NCI-H1694 (cell line): Measurements from ENCODE around the gene PLGLB1.
"Not testable (repeated sequence)": the region's sequence is repeated elsewhere in the genome, so short reads cannot be mapped to it uniquely, and the experiment has no call there.

Experiments used
- DNase-seq: peaks from one replicate; lab custom pipeline; 2025; lab: John Stamatoyannopoulos, UW

Gene PLGLB1

GRCh38 chr2:87021744-87022143 lies at the start of gene PLGLB1:
Gene PLGLB1, minus strand, starts transcription at chr2:87021844. Its CDS starts 61 bp downstream, at chr2:87021783.
- not testable (repeated sequence) for DNase-seq

GRCh38 chr2:87064305-87064704 lies 42.7 kb upstream of the PLGLB1 start:
- DNase-seq: not testable (repeated sequence)

- DNase-seq: not testable (repeated sequence)
Observed at GRCh38 chr2:87063431-87063830, 41.8 kb upstream of the PLGLB1 start.

- not testable (repeated sequence) for DNase-seq
Observed at GRCh38 chr2:87061519-87061918, 39.9 kb upstream of the PLGLB1 start.

- DNase-seq: not testable (repeated sequence)
Observed at GRCh38 chr2:87057606-87058005, 36.0 kb upstream of the PLGLB1 start.

GRCh38 chr2:87056843-87057242 lies 35.2 kb upstream of the PLGLB1 start:
- DNase-seq: not testable (repeated sequence)

GRCh38 chr2:87056435-87056834 lies 34.8 kb upstream of the PLGLB1 start:
- not testable (repeated sequence) for DNase-seq

- not testable (repeated sequence) for DNase-seq
Observed at GRCh38 chr2:87054375-87054774, 32.7 kb upstream of the PLGLB1 start.

- DNase-seq: not testable (repeated sequence)
Observed at GRCh38 chr2:87041321-87041978, 19.8 kb upstream of the PLGLB1 start.

GRCh38 chr2:87028607-87029006 lies 7.0 kb upstream of the PLGLB1 start:
- not testable (repeated sequence) for DNase-seq

- not testable (repeated sequence) for DNase-seq
Observed at GRCh38 chr2:87026816-87027215, 5.2 kb upstream of the PLGLB1 start.

- DNase-seq: not testable (repeated sequence)
Observed at GRCh38 chr2:87025927-87026326, 4.3 kb upstream of the PLGLB1 start.

- not testable (repeated sequence) for DNase-seq
Observed at GRCh38 chr2:87023988-87024615, 2.5 kb upstream of the PLGLB1 start.

- not testable (repeated sequence) for DNase-seq
Observed at GRCh38 chr2:87021043-87021442, 601 bp downstream of the PLGLB1 start.

GRCh38 chr2:87019053-87019452 lies 2.6 kb downstream of the PLGLB1 start:
- DNase-seq: not testable (repeated sequence)

GRCh38 chr2:87014489-87015169 lies 7.0 kb downstream of the PLGLB1 start:
- not testable (repeated sequence) for DNase-seq

- DNase-seq: not testable (repeated sequence)
Observed at GRCh38 chr2:87004398-87004797, 17.2 kb downstream of the PLGLB1 start.
